GM12878 (cell line): Measurements from ENCODE around the gene ANK2.

Experiments used
- CTCF ChIP-seq, 3 experiments: IDR thresholded peaks in 2 of 3; conservative IDR thresholded peaks in 1 of 3; 2 replicates each; pipeline ENCODE4 v1.5.1; 2011; ENCODE audit warnings: low read depth in 3 of 3, low read length in 3 of 3, mild to moderate bottlenecking in 3 of 3, control low read depth in 2 of 3, moderate library complexity in 2 of 3, inconsistent platforms in 1 of 3, mixed read lengths in 1 of 3; ENCODE audit not compliant: control insufficient read depth in 2 of 3, insufficient read depth in 1 of 3; ENCODE audit errors: extremely low read depth in 1 of 3
- EGR1 ChIP-seq, 2 experiments: IDR thresholded peaks; 1 replicate in 1 of 2; 2 replicates in 1 of 2; pipeline ENCODE4 v1.6.1; 2011 to 2012; ENCODE audit warnings: low read depth in 2 of 2, low read length in 2 of 2, borderline replicate concordance in 1 of 2, mild to moderate bottlenecking in 1 of 2, moderate library complexity in 1 of 2
- HCFC1 ChIP-seq: fragments of 150-350 bp; IDR thresholded peaks from 2 replicates; pipeline ENCODE4 v1.6.1; 2014; ENCODE audit warnings: low read length
- HDGF ChIP-seq: fragments of 450-650 bp; IDR thresholded peaks from 2 replicates; pipeline ENCODE4 v1.6.1; 2016; ENCODE audit warnings: antibody characterized with exemption
- POLR2AphosphoS5 ChIP-seq: IDR thresholded peaks from 2 replicates; pipeline ENCODE4 v1.6.1; 2011; ENCODE audit warnings: mild to moderate bottlenecking, low read length, inconsistent platforms
- RCOR1 ChIP-seq: conservative IDR thresholded peaks from 2 replicates; pipeline ENCODE4 v1.6.1; 2012; ENCODE audit warnings: low read depth, low read length, improper control_type of control experiment
- REST ChIP-seq: IDR thresholded peaks from 2 replicates; pipeline ENCODE4 v1.6.1; 2012; ENCODE audit warnings: mild to moderate bottlenecking, low read depth, low read length
- SKIL ChIP-seq: fragments of 450-650 bp; IDR thresholded peaks from 2 replicates; pipeline ENCODE4 v1.6.1; 2017; ENCODE audit warnings: mild to moderate bottlenecking, low read depth, inconsistent platforms; ENCODE audit not compliant: poor library complexity, severe bottlenecking
- SPI1 ChIP-seq: IDR thresholded peaks from 2 replicates; pipeline ENCODE4 v1.6.1; 2011; ENCODE audit warnings: low read depth, mild to moderate bottlenecking, low read length, moderate library complexity, borderline replicate concordance; ENCODE audit not compliant: insufficient read depth
- SRF ChIP-seq, 2 experiments: IDR thresholded peaks; 2 replicates each; pipeline ENCODE4 v1.6.1; 2011; ENCODE audit warnings: low read depth in 2 of 2, low read length in 2 of 2, mild to moderate bottlenecking in 1 of 2, moderate library complexity in 1 of 2
- TAF1 ChIP-seq: IDR thresholded peaks from 2 replicates; pipeline ENCODE4 v1.6.1; 2011; ENCODE audit warnings: mild to moderate bottlenecking, low read depth, low read length, borderline replicate concordance
- TCF12 ChIP-seq: IDR thresholded peaks from 2 replicates; pipeline ENCODE4 v1.6.1; 2011; ENCODE audit warnings: low read depth, mild to moderate bottlenecking, low read length

- TF ChIP-seq CTCF (IDR thresholded peaks at IDR 0.05 in 2 of 3, conservative IDR thresholded peaks at IDR 0.05 in 1 of 3; ENCODE audit: control insufficient read depth in 2 of 3, extremely low read depth in 1 of 3, insufficient read depth in 1 of 3, low read depth in 3 of 3, low read length in 3 of 3): no peak
- no peak for TF ChIP-seq SRF (IDR thresholded peaks at IDR 0.05; ENCODE audit: low read depth in 2 of 2, low read length in 2 of 2)
- TF ChIP-seq RCOR1: no peak
- no peak for TF ChIP-seq POLR2AphosphoS5
- no peak for TF ChIP-seq TCF12
- TF ChIP-seq SPI1: no peak
- TF ChIP-seq EGR1 (IDR thresholded peaks at IDR 0.05; ENCODE audit: borderline replicate concordance in 1 of 2, low read depth in 2 of 2, low read length in 2 of 2): no peak
- TF ChIP-seq HDGF: no peak
- TF ChIP-seq HCFC1: no peak
- TF ChIP-seq SKIL: no peak
- TF ChIP-seq REST: no peak
- no peak for TF ChIP-seq TAF1
Measured at GRCh38 chr4:113382704-113383103, 333.3 kb downstream of the ANK2 start.
